Measurements from ENCODE around the gene IPO8. TPM values are rescaled to one million over a fixed set of nuclear protein-coding genes. Genes with fewer than 3 reads are reported as not detected.
A peak's percentile ranks its signal among the peaks of the same experiment; 100 is the strongest.

The IPO8 gene
- total and polyA plus RNA-seq, 2 experiments from 2014 or later, result 10.4 to 29.6 TPM

DNA sequence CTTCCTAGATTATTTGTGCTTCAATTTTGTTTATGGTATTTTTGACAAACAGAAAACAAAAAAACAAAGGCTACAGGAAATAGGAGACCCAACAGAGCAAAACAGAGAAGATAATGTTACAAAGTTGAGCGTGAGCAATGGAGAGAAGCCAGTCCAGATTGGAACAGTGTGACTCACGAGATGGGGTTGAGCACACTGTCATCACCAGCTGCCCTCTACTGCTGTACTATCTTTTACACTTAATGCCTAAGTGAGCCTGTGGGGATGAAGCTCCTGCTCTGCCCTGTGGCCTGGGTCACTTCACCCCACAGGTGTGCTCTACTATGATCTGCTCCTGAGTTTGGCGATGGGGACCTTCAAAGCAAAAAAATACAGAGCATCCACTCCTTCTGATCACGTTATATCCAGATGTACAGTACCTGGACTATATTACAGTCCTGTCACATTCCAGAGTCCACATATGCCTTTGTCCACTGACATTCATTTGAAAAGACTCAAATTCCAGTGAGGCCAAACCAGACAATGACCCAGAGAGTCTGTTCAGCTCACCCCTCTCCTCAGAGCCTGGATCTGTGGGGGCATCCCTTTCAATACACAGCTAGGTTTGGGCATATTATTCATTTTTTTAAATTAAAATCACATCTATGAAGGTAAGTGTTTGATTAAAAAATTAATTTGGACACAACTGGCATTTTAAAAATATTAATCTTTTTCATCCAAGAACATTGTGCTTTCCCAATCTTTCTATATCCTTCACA, 4.4 kb downstream of the IPO8 start:
- no peaks in the 10 kb centered on the region for H3K9me3 ChIP-seq (ENCODE audit: low read depth)
- no peak overlapping the region for H3K4me3 ChIP-seq
- H3K27ac ChIP-seq, result no peak overlapping the region
- TF ChIP-seq, protein P1, sequence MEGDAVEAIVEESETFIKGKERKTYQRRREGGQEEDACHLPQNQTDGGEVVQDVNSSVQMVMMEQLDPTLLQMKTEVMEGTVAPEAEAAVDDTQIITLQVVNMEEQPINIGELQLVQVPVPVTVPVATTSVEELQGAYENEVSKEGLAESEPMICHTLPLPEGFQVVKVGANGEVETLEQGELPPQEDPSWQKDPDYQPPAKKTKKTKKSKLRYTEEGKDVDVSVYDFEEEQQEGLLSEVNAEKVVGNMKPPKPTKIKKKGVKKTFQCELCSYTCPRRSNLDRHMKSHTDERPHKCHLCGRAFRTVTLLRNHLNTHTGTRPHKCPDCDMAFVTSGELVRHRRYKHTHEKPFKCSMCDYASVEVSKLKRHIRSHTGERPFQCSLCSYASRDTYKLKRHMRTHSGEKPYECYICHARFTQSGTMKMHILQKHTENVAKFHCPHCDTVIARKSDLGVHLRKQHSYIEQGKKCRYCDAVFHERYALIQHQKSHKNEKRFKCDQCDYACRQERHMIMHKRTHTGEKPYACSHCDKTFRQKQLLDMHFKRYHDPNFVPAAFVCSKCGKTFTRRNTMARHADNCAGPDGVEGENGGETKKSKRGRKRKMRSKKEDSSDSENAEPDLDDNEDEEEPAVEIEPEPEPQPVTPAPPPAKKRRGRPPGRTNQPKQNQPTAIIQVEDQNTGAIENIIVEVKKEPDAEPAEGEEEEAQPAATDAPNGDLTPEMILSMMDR (IDR thresholded peaks at IDR 0.05; ENCODE audit: low read depth, low read length), result no peak
- H3K36me3 ChIP-seq, result no peaks in the 10 kb centered on the region
- peaks cover 17% of the 10 kb centered on the region for H3K4me1 ChIP-seq (ENCODE audit: low read depth)
- DNase-seq (ENCODE audit: low read depth in 1 of 2, low spot score in 1 of 2), result peak; percentile 32 to 77
- H3K27me3 ChIP-seq, result no peaks in the 10 kb centered on the region

DNA sequence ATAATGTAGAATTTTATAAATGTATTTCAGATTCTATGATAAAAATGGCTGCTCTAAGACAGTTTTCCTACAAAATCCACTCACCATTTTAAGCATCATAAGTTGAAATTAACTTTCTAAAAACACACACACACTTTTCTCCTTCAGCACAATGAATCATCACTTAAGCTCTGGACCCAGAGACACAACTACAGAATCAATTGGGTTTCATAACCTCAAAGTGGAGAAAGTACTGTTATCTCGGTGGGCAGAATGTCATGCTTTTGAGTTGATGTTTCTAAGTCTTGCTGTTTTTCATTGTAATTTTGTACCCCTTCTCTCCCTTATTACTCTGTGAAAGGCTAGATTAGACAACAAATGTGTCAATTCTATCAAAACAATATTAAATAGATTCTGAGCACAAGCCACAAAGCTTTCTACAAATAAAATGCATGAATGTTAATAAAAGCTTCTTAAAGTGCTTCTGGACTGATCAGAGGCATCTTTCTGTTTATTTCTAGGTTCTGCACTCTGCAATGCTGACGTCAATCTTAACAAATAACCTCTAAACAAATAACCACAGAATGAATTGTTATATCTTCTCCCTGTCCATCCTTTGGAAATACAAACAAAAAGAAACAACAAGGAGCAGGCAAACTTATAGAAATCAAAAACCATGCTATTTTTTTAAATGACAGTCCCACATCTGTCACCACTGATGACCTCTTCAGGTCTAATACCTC, 8.2 kb downstream of the IPO8 start:
- DNase-seq (ENCODE audit: low read depth in 1 of 2, low spot score in 1 of 2), result peak in 1 of 2 donors; percentile 55
- H3K9me3 ChIP-seq (ENCODE audit: low read depth), result no peaks in the 10 kb centered on the region
- TF ChIP-seq, protein P1 (IDR thresholded peaks at IDR 0.05; ENCODE audit: low read depth, low read length), result no peak

DNA sequence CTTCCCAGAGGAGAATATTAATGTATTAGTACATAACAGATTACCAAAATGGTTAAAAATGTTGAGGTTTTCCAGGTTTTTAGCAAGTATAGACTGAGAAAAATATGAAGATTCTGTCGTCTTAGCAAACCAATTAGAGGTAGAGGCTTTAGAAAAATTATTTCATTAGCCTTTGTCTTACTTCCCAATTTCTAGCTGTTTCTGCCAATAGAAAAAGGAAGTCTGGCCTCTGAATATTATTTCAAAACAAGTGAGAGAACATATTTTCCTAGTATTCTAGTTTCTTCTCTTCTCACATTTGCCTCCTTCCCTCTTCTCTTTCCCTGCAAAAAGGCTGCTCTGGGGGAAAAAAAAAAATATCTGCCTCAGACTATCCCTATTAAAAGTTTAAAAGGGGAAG, 16.4 kb downstream of the IPO8 start:
- peaks cover 6% of the 10 kb centered on the region for H3K4me1 ChIP-seq (ENCODE audit: low read depth)
- no peaks in the 10 kb centered on the region for H3K27me3 ChIP-seq
- no peak overlapping the region for H3K27ac ChIP-seq
- H3K36me3 ChIP-seq, result peaks cover 26% of the 10 kb centered on the region
- H3K9me3 ChIP-seq (ENCODE audit: low read depth), result no peaks in the 10 kb centered on the region
- no peak overlapping the region for H3K4me3 ChIP-seq
- TF ChIP-seq, protein P1 (IDR thresholded peaks at IDR 0.05; ENCODE audit: low read depth, low read length), result no peak
- no peak for DNase-seq (ENCODE audit: low read depth in 1 of 2, low spot score in 1 of 2)

More for the DNA sequence above, 8.2 kb downstream of the IPO8 start:
- Histone ChIP-seq H3K27ac (no peak overlapping the region), H3K27me3 (no peaks in the 10 kb centered on the region), H3K4me1 (ENCODE audit: low read depth) (peaks cover 15% of the 10 kb centered on the region), H3K4me3 (no peak overlapping the region), H3K36me3 (peaks cover 4% of the 10 kb centered on the region)

DNA sequence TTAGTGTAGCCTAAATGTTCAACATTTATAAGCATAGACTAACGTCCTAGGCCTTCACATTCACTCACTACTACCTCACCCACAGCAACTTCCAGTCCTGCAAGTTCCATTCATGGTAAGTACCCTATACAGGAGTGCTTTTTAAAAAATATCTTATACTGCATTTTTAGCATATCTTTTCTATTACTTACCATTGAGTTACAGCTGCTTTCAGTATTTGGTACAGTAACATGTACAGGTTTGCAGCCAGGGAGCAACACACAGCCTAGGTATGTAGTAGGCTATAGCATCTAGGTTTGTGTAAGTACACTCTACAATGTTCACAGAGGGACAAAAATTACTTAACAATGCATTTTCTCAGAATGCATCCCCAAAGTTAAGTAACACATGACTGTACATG, 17.4 kb downstream of the IPO8 start:
- TF ChIP-seq, protein P1 (IDR thresholded peaks at IDR 0.05; ENCODE audit: low read depth, low read length), result no peak
- no peaks in the 10 kb centered on the region for H3K27me3 ChIP-seq
- peaks cover 32% of the 10 kb centered on the region for H3K36me3 ChIP-seq

GRCh38 chr12:30661210-30661609, 34.5 kb downstream of the IPO8 start:
- Histone ChIP-seq H3K27ac (no peak overlapping the region), H3K4me1 (ENCODE audit: low read depth) (no peaks in the 10 kb centered on the region), H3K27me3 (no peaks in the 10 kb centered on the region), H3K9me3 (ENCODE audit: low read depth) (no peaks in the 10 kb centered on the region), H3K4me3 (no peak overlapping the region), H3K36me3 (peaks cover 43% of the 10 kb centered on the region)
- no peak for DNase-seq (ENCODE audit: low read depth in 1 of 2, low spot score in 1 of 2)
- TF ChIP-seq, protein P1 (IDR thresholded peaks at IDR 0.05; ENCODE audit: low read depth, low read length), result no peak

More for the DNA sequence above, 17.4 kb downstream of the IPO8 start:
- no peak overlapping the region for H3K4me3 ChIP-seq
- no peak for DNase-seq (ENCODE audit: low read depth in 1 of 2, low spot score in 1 of 2)
- H3K27ac ChIP-seq, result no peak overlapping the region
- no peaks in the 10 kb centered on the region for H3K9me3 ChIP-seq (ENCODE audit: low read depth)
- no peaks in the 10 kb centered on the region for H3K4me1 ChIP-seq (ENCODE audit: low read depth)
